Activated CD4-positive, alpha-beta memory T cell treated with anti-CD3 and anti-CD28 coated beads for 36 hours (primary cell): ENCODE results near the gene ANKHD1. TPM values are rescaled to one million over a fixed set of nuclear protein-coding genes. Genes with fewer than 3 reads are reported as not detected.
A peak's percentile ranks its signal among the peaks of the same experiment; 100 is the strongest.

Source experiments
- CTCF ChIA-PET: fragments of 350-600 bp; sonication (Branson Sonifier 250); formaldehyde crosslinking; loops from one replicate; lab custom pipeline; 2021; ENCODE audit warnings: antibody characterized with exemption, inconsistent platforms; lab: Charles Lee
- POLR2A ChIA-PET: fragments of 350-600 bp; sonication (Branson Sonifier 250); formaldehyde crosslinking; loops from one replicate; lab custom pipeline; 2021; ENCODE audit warnings: antibody characterized with exemption; lab: Charles Lee
- DNase-seq: peaks from one replicate; pipeline ENCODE4 v3.0.0-alpha.2; 2020
- H3K27ac Mint-ChIP-seq: one replicate; pipeline ENCODE4 v1.8.0; 2021; ENCODE audit warnings: mixed read lengths
- H3K27me3 Mint-ChIP-seq: one replicate; pipeline ENCODE4 v1.8.0; 2021; ENCODE audit warnings: mixed read lengths
- H3K36me3 Mint-ChIP-seq: one replicate; pipeline ENCODE4 v1.8.0; 2021; ENCODE audit warnings: mixed read lengths
- H3K4me1 Mint-ChIP-seq: one replicate; pipeline ENCODE4 v1.8.0; 2021; ENCODE audit warnings: low read depth, mixed read lengths
- H3K4me3 Mint-ChIP-seq: one replicate; pipeline ENCODE4 v1.8.0; 2021; ENCODE audit warnings: mild to moderate bottlenecking, mixed read lengths
- H3K9me3 Mint-ChIP-seq: one replicate; pipeline ENCODE4 v1.8.0; 2021; ENCODE audit warnings: mixed read lengths
- intact Hi-C: fragments of 100-400 bp; cut with micrococcal nuclease; formaldehyde crosslinking; loops from one replicate; pipeline ENCODE4 v1.15.1; 2023
- total RNA-seq, 2 experiments: library from RNA; stranded (reverse); gene quantifications; one replicate each; pipeline ENCODE4 v1.2.3, GENCODE V29; 2021

Gene ANKHD1
- total RNA-seq, 2 experiments from 2014 or later: 102 to 105 TPM

- CTCF ChIA-PET: interaction anchor here (2.3 to 4.4 kb wide), 2 partner anchors 18 to 69 kb away, joined by 14 to 24 read pairs; partner anchors contain the start of gene EIF4EBP3
- Mint-ChIP-seq H3K9me3 (no peaks in the 10 kb centered on the region), H3K36me3 (peaks cover 23% of the 10 kb centered on the region), H3K4me3 (peak overlapping the region; percentile 91), H3K27me3 (no peaks in the 10 kb centered on the region), H3K4me1 (peaks cover 56% of the 10 kb centered on the region), H3K27ac (peak overlapping the region; percentile 93)
- POLR2A ChIA-PET: interaction anchor here (0.6 to 1.4 kb wide), 4 partner anchors 11 to 219 kb away, joined by 3 to 5 read pairs (median 4); partner anchors contain the start of genes EIF4EBP3, HBEGF, IK and NDUFA2
- DNase-seq: no peak
- intact Hi-C loops: no loop called here
These were observed 164.1 kb downstream of the ANKHD1 start for GRCh38 chr5:140565780-140566095.

GRCh38 chr5:140566665-140567064 is 165.0 kb downstream of the ANKHD1 start:
- Mint-ChIP-seq H3K9me3 (no peaks in the 10 kb centered on the region), H3K36me3 (peaks cover 23% of the 10 kb centered on the region), H3K4me1 (peaks cover 56% of the 10 kb centered on the region), H3K27me3 (no peaks in the 10 kb centered on the region), H3K4me3 (peak overlapping the region; percentile 10), H3K27ac (peak overlapping the region; percentile 49)
- DNase-seq: no peak
- ChIA-PET POLR2A (no interaction called here), CTCF (interaction anchor here (2.3 to 4.4 kb wide), 2 partner anchors 19 to 68 kb away, joined by 14 to 24 read pairs; partner anchors contain the start of gene EIF4EBP3)
- intact Hi-C loops: no loop called here

- ChIA-PET POLR2A (no interaction called here), CTCF (interaction anchor here (2.3 kb wide), 1 partner anchor 68 kb away, joined by 14 read pairs; no protein-coding TSS in a partner anchor)
- no peaks in the 10 kb centered on the region for H3K27me3 Mint-ChIP-seq
- peaks cover 23% of the 10 kb centered on the region for H3K36me3 Mint-ChIP-seq
- peak overlapping the region; percentile 10 for H3K4me3 Mint-ChIP-seq
- peaks cover 56% of the 10 kb centered on the region for H3K4me1 Mint-ChIP-seq
- no peak for DNase-seq
- H3K27ac Mint-ChIP-seq: peak overlapping the region; percentile 18
- H3K9me3 Mint-ChIP-seq: no peaks in the 10 kb centered on the region
- intact Hi-C loops: no loop called here
These were observed 165.6 kb downstream of the ANKHD1 start for GRCh38 chr5:140567136-140567818.

GRCh38 chr5:140567871-140568270 is 166.2 kb downstream of the ANKHD1 start:
- H3K4me3 Mint-ChIP-seq: no peak overlapping the region
- no peaks in the 10 kb centered on the region for H3K27me3 Mint-ChIP-seq
- CTCF ChIA-PET: no interaction called here
- peaks cover 52% of the 10 kb centered on the region for H3K4me1 Mint-ChIP-seq
- H3K36me3 Mint-ChIP-seq: peaks cover 23% of the 10 kb centered on the region
- DNase-seq: no peak
- POLR2A ChIA-PET: no interaction called here
- peak overlapping the region; percentile 50 for H3K27ac Mint-ChIP-seq
- no peaks in the 10 kb centered on the region for H3K9me3 Mint-ChIP-seq
- intact Hi-C loops: no loop called here

GRCh38 chr5:140568443-140569063 is 166.9 kb downstream of the ANKHD1 start:
- ChIA-PET CTCF (interaction anchor here (1.0 to 2.3 kb wide), 3 partner anchors 21 to 324 kb away, joined by 3 to 6 read pairs (median 4); partner anchors contain the start of genes ANKHD1 and EIF4EBP3), POLR2A (interaction anchor here (1.3 kb wide), 1 partner anchor 11 kb away, joined by 3 read pairs; the partner anchor contains the start of gene SRA1)
- H3K27ac Mint-ChIP-seq: peak overlapping the region; percentile 91
- H3K36me3 Mint-ChIP-seq: peaks cover 23% of the 10 kb centered on the region
- intact Hi-C loops: no loop called here
- no peak for DNase-seq
- no peaks in the 10 kb centered on the region for H3K27me3 Mint-ChIP-seq
- H3K4me1 Mint-ChIP-seq: peaks cover 49% of the 10 kb centered on the region
- H3K4me3 Mint-ChIP-seq: no peak overlapping the region
- no peaks in the 10 kb centered on the region for H3K9me3 Mint-ChIP-seq

- intact Hi-C loops: no loop called here
- H3K9me3 Mint-ChIP-seq: no peaks in the 10 kb centered on the region
- H3K27ac Mint-ChIP-seq: peak overlapping the region; percentile 91
- CTCF ChIA-PET: interaction anchor here (0.6 to 2.3 kb wide), 6 partner anchors 22 to 325 kb away, joined by 3 to 7 read pairs (median 4); partner anchors contain the start of genes ANKHD1 and EIF4EBP3
- no peaks in the 10 kb centered on the region for H3K27me3 Mint-ChIP-seq
- no peak for DNase-seq
- H3K4me3 Mint-ChIP-seq: peak overlapping the region; percentile 56
- H3K36me3 Mint-ChIP-seq: peaks cover 23% of the 10 kb centered on the region
- H3K4me1 Mint-ChIP-seq: peaks cover 49% of the 10 kb centered on the region
- POLR2A ChIA-PET: interaction anchor here (1.3 kb wide), 1 partner anchor 12 kb away, joined by 3 read pairs; the partner anchor contains the start of gene SRA1
These were observed 167.6 kb downstream of the ANKHD1 start for GRCh38 chr5:140569197-140569596.

GRCh38 chr5:140570058-140570457 is 168.4 kb downstream of the ANKHD1 start:
- Mint-ChIP-seq H3K27ac (peak overlapping the region; percentile 91), H3K4me1 (peaks cover 49% of the 10 kb centered on the region)

GRCh38 chr5:140570488-140570887 is 168.9 kb downstream of the ANKHD1 start:
- intact Hi-C loops: no loop called here
- Mint-ChIP-seq H3K9me3 (no peaks in the 10 kb centered on the region), H3K27ac (peak overlapping the region; percentile 91), H3K36me3 (peaks cover 20% of the 10 kb centered on the region), H3K27me3 (no peaks in the 10 kb centered on the region), H3K4me3 (no peak overlapping the region), H3K4me1 (peaks cover 47% of the 10 kb centered on the region)
- CTCF ChIA-PET: interaction anchor here (0.5 to 2.3 kb wide), 4 partner anchors 23 to 149 kb away, joined by 3 to 7 read pairs (median 4); partner anchors contain the start of genes EIF4EBP3, IK and NDUFA2
- no peak for DNase-seq
- POLR2A ChIA-PET: interaction anchor here (0.8 kb wide), 1 partner anchor 23 kb away, joined by 3 read pairs; the partner anchor contains the start of gene EIF4EBP3

More at GRCh38 chr5:140570058-140570457, 168.4 kb downstream of the ANKHD1 start:
- no peaks in the 10 kb centered on the region for H3K9me3 Mint-ChIP-seq
- POLR2A ChIA-PET: interaction anchor here (1.3 kb wide), 1 partner anchor 13 kb away, joined by 3 read pairs; the partner anchor contains the start of gene SRA1
- CTCF ChIA-PET: interaction anchor here (0.5 to 2.3 kb wide), 3 partner anchors 23 to 77 kb away, joined by 3 to 7 read pairs (median 6); partner anchors contain the start of genes EIF4EBP3, IK and NDUFA2
- no peaks in the 10 kb centered on the region for H3K27me3 Mint-ChIP-seq
- H3K36me3 Mint-ChIP-seq: peaks cover 20% of the 10 kb centered on the region
- H3K4me3 Mint-ChIP-seq: no peak overlapping the region
- intact Hi-C loops: no loop called here
- DNase-seq: no peak

- H3K4me1 Mint-ChIP-seq: peaks cover 41% of the 10 kb centered on the region
- no peaks in the 10 kb centered on the region for H3K27me3 Mint-ChIP-seq
- H3K27ac Mint-ChIP-seq: no peak overlapping the region
- H3K36me3 Mint-ChIP-seq: peaks cover 20% of the 10 kb centered on the region
- no peak for DNase-seq
- intact Hi-C loops: no loop called here
- POLR2A ChIA-PET: interaction anchor here (0.8 kb wide), 1 partner anchor 24 kb away, joined by 3 read pairs; the partner anchor contains the start of gene EIF4EBP3
- H3K9me3 Mint-ChIP-seq: no peaks in the 10 kb centered on the region
- CTCF ChIA-PET: interaction anchor here (0.6 to 1.7 kb wide), 3 partner anchors 64 to 219 kb away, joined by 3 to 5 read pairs (median 4); no protein-coding TSS in a partner anchor
- no peak overlapping the region for H3K4me3 Mint-ChIP-seq
These were observed 169.5 kb downstream of the ANKHD1 start for GRCh38 chr5:140571105-140571504.

GRCh38 chr5:140573683-140574082 is 172.1 kb downstream of the ANKHD1 start:
- ChIA-PET CTCF (no interaction called here), POLR2A (no interaction called here)
- no peak overlapping the region for H3K4me3 Mint-ChIP-seq
- peaks cover 16% of the 10 kb centered on the region for H3K4me1 Mint-ChIP-seq
- no peak for DNase-seq
- H3K9me3 Mint-ChIP-seq: no peaks in the 10 kb centered on the region
- intact Hi-C loops: no loop called here
- H3K27ac Mint-ChIP-seq: no peak overlapping the region
- no peaks in the 10 kb centered on the region for H3K27me3 Mint-ChIP-seq
- peaks cover 3% of the 10 kb centered on the region for H3K36me3 Mint-ChIP-seq

GRCh38 chr5:140574165-140574564 is 172.5 kb downstream of the ANKHD1 start:
- peaks cover 2% of the 10 kb centered on the region for H3K36me3 Mint-ChIP-seq
- H3K9me3 Mint-ChIP-seq: no peaks in the 10 kb centered on the region
- POLR2A ChIA-PET: no interaction called here
- CTCF ChIA-PET: interaction anchor here (0.7 kb wide), 1 partner anchor 140 kb away, joined by 3 read pairs; no protein-coding TSS in a partner anchor
- no peak overlapping the region for H3K27ac Mint-ChIP-seq
- peaks cover 11% of the 10 kb centered on the region for H3K4me1 Mint-ChIP-seq
- DNase-seq: no peak
- intact Hi-C loops: no loop called here
- H3K27me3 Mint-ChIP-seq: no peaks in the 10 kb centered on the region
- no peak overlapping the region for H3K4me3 Mint-ChIP-seq
